IMR-90 (cell line): ENCODE measurements around the gene COL4A1. TPM values are rescaled to one million over a fixed set of nuclear protein-coding genes. Genes with fewer than 3 reads are reported as not detected.

Experiments
- ATAC-seq: fragments of 200-7000 bp; cut with Tn5 transposase; 2 replicates; pipeline ENCODE4 v1.9.1; 2020; ENCODE audit warnings: low read depth, mild to moderate bottlenecking, moderate library complexity
- BruUV-seq: library from RNA; stranded (reverse); fragments of 400-500 nt; replicated peaks from 2 replicates; lab custom pipeline; 2021; lab: Mats Ljungman, UMichigan
- CTCF ChIA-PET: fragments of 300-600 bp; formaldehyde crosslinking; extraction: SDS; loops from one replicate; lab custom pipeline; 2021; ENCODE audit warnings: antibody characterized with exemption; lab: Yijun Ruan, JAX
- POLR2A ChIA-PET: fragments of 300-600 bp; sonication (Branson Sonifier 250); formaldehyde crosslinking; loops from one replicate; lab custom pipeline; 2022; ENCODE audit warnings: antibody characterized with exemption; ENCODE audit not compliant: unreplicated experiment; lab: Charles Lee
- DNase-seq: peaks from one replicate; pipeline ENCODE4 v3.0.0; 2013
- H2AFZ ChIP-seq: replicated peaks from 2 replicates; pipeline ENCODE3; 2013; ENCODE audit warnings: low read length, mild to moderate bottlenecking; ENCODE audit not compliant: poor library complexity
- H2AK5ac ChIP-seq: 2 replicates; pipeline ENCODE4 v1.6.1; 2013; ENCODE audit warnings: low read depth, low read length, inconsistent platforms
- H2AK9ac ChIP-seq: replicated peaks from 2 replicates; pipeline ENCODE3; 2013; ENCODE audit warnings: mild to moderate bottlenecking, low read depth, low read length, moderate library complexity; ENCODE audit not compliant: poor library complexity
- H2BK120ac ChIP-seq: 2 replicates; pipeline ENCODE4 v1.6.1; 2013; ENCODE audit warnings: low read depth, low read length, inconsistent platforms
- H2BK15ac ChIP-seq: 3 replicates; pipeline ENCODE4 v1.6.1; 2013; ENCODE audit warnings: low read depth, low read length, inconsistent platforms
- H2BK20ac ChIP-seq: 2 replicates; pipeline ENCODE4 v1.6.1; 2013; ENCODE audit warnings: low read depth, mild to moderate bottlenecking, inconsistent platforms, low read length, moderate library complexity
- H2BK5ac ChIP-seq: 2 replicates; pipeline ENCODE4 v1.6.1; 2013; ENCODE audit warnings: mild to moderate bottlenecking, low read depth, low read length, inconsistent platforms; ENCODE audit not compliant: poor library complexity, severe bottlenecking
- H3K14ac ChIP-seq: replicated peaks from 2 replicates; pipeline ENCODE4 v1.6.1; 2013; ENCODE audit warnings: low read depth, low read length, inconsistent platforms
- H3K18ac ChIP-seq: 2 replicates; pipeline ENCODE4 v1.6.1; 2013; ENCODE audit warnings: low read depth, low read length, control low read depth
- H3K23ac ChIP-seq: 2 replicates; pipeline ENCODE4 v1.6.1; 2013; ENCODE audit warnings: low read depth, low read length, inconsistent platforms
- H3K27ac ChIP-seq: 2 replicates; pipeline ENCODE4 v1.5.1; 2013; ENCODE audit warnings: mild to moderate bottlenecking, control low read depth, low read length; ENCODE audit not compliant: insufficient read depth
- H3K27me3 ChIP-seq: 2 replicates; pipeline ENCODE4 v1.6.1; 2013; ENCODE audit warnings: low read length; ENCODE audit not compliant: control insufficient read depth, insufficient read depth
- H3K36me3 ChIP-seq: 2 replicates; pipeline ENCODE4 v1.6.1; 2013; ENCODE audit warnings: low read length, mixed read lengths; ENCODE audit not compliant: control insufficient read depth, insufficient read depth
- H3K4ac ChIP-seq: 2 replicates; pipeline ENCODE4 v1.6.1; 2013; ENCODE audit warnings: low read depth, low read length, inconsistent platforms
- H3K4me1 ChIP-seq: 2 replicates; pipeline ENCODE4 v1.6.1; 2013; ENCODE audit warnings: low read length, mixed read lengths; ENCODE audit not compliant: control insufficient read depth, insufficient read depth
- H3K4me2 ChIP-seq: 2 replicates; pipeline ENCODE4 v1.6.1; 2013; ENCODE audit warnings: low read depth, mild to moderate bottlenecking, control low read depth, low read length, moderate library complexity
- H3K4me3 ChIP-seq: 2 replicates; pipeline ENCODE4 v1.5.1; 2013; ENCODE audit warnings: low read depth, mild to moderate bottlenecking, control low read depth, low read length, moderate library complexity; ENCODE audit not compliant: insufficient read depth
- H3K56ac ChIP-seq: 2 replicates; pipeline ENCODE4 v1.6.1; 2013; ENCODE audit warnings: low read length, inconsistent platforms; ENCODE audit not compliant: insufficient read depth; ENCODE audit errors: extremely low read depth
- H3K79me1 ChIP-seq, 2 experiments: 2 replicates each; pipeline ENCODE4 v1.6.1; 2013; ENCODE audit warnings: low read length in 2 of 2, inconsistent platforms in 1 of 2, low read depth in 1 of 2
- H3K9ac ChIP-seq: 2 replicates; pipeline ENCODE4 v1.6.1; 2013; ENCODE audit warnings: low read depth, low read length, control low read depth
- H3K9me1 ChIP-seq: 2 replicates; pipeline ENCODE4 v1.6.1; 2013; ENCODE audit warnings: low read length, inconsistent platforms; ENCODE audit not compliant: insufficient read depth
- H3K9me3 ChIP-seq: 2 replicates; pipeline ENCODE4 v1.6.1; 2013; ENCODE audit warnings: low read length; ENCODE audit not compliant: control insufficient read depth, insufficient read depth
- H4K20me1 ChIP-seq: 2 replicates; pipeline ENCODE4 v1.6.1; 2013; ENCODE audit warnings: low read length, inconsistent platforms; ENCODE audit not compliant: insufficient read depth
- H4K5ac ChIP-seq: 2 replicates; pipeline ENCODE4 v1.6.1; 2013; ENCODE audit warnings: mild to moderate bottlenecking, low read depth, low read length, control low read depth
- H4K8ac ChIP-seq, 2 experiments: 2 replicates each; pipeline ENCODE4 v1.6.1; 2013; ENCODE audit warnings: low read depth in 2 of 2, low read length in 2 of 2, control low read depth in 1 of 2, inconsistent platforms in 1 of 2
- H4K91ac ChIP-seq: 2 replicates; pipeline ENCODE4 v1.6.1; 2013; ENCODE audit warnings: low read depth, low read length, inconsistent platforms; ENCODE audit not compliant: insufficient read depth
- CEBPB ChIP-seq: IDR thresholded peaks from 2 replicates; pipeline ENCODE4 v1.6.1; 2012; ENCODE audit warnings: low read depth, low read length, improper control_type of control experiment
- ELK1 ChIP-seq: fragments of 150-350 bp; IDR thresholded peaks from 2 replicates; pipeline ENCODE4 v1.6.1; 2016; ENCODE audit warnings: low read depth, mild to moderate bottlenecking, low read length, moderate library complexity, borderline replicate concordance
- FOS ChIP-seq: fragments of 150-350 bp; IDR thresholded peaks from 2 replicates; pipeline ENCODE4 v1.6.1; 2016; ENCODE audit warnings: low read depth, low read length
- NFE2L2 ChIP-seq: fragments of 150-350 bp; IDR thresholded peaks from 2 replicates; pipeline ENCODE4 v1.6.1; 2016; ENCODE audit warnings: low read depth, mild to moderate bottlenecking, low read length
- POLR2A ChIP-seq: IDR thresholded peaks from 2 replicates; pipeline ENCODE4 v1.6.1; 2012; ENCODE audit warnings: mild to moderate bottlenecking, low read depth, low read length
- SMC3 ChIP-seq: fragments of 150-350 bp; IDR thresholded peaks from 2 replicates; pipeline ENCODE4 v1.6.1; 2016; ENCODE audit warnings: low read depth, mild to moderate bottlenecking, antibody characterized with exemption, low read length, moderate library complexity
- WGBS, 2 experiments: methylation state at CpG; one replicate each; pipeline versions ENCODE4 v1.1.5 to v1.1.7; 2013; ENCODE audit warnings: missing lambda C conversion rate in 2 of 2; ENCODE audit not compliant: insufficient read length in 1 of 2; ENCODE audit errors: extremely low coverage in 2 of 2; 5-methylcytosine and 5-hydroxymethylcytosine counted together
- dilution Hi-C: fragments of 300-500 bp; cut with HindIII; formaldehyde crosslinking; loops from one replicate; pipeline ENCODE4 v1.14.3; 2018; ENCODE audit warnings: low sequenced_read_pairs; ENCODE audit not compliant: unreplicated experiment
- in situ Hi-C: fragments of 300-500 bp; cut with MboI; formaldehyde crosslinking; loops from 3 replicates; pipeline ENCODE4 v1.14.3; 2019; ENCODE audit warnings: low sequenced_read_pairs, inconsistent platforms, mixed read lengths
- intact Hi-C: fragments of 100-400 bp; cut with micrococcal nuclease; formaldehyde crosslinking; loops from 2 replicates; pipeline ENCODE4 v1.10.0; 2022
- polyA plus RNA-seq, 3 experiments: library from polyadenylated mRNA; depleted of rRNA; stranded (reverse); fragments of >200 nt; gene quantifications; 2 replicates each; pipeline ENCODE4 v1.2.3, GENCODE V29; 2012; ENCODE audit warnings: low replicate concordance in 1 of 3
- total RNA-seq: library from RNA; depleted of rRNA; stranded (reverse); fragments of >200 nt; gene quantifications from 2 replicates; pipeline ENCODE4 v1.2.3, GENCODE V29; 2012

The COL4A1 gene
- total and polyA plus RNA-seq, 2 of the 4 experiments (the other 2 are of a cell fraction) = 230 to 337 TPM

GRCh38 chr13:110201114-110201513, 105.8 kb downstream of the COL4A1 start:
- BruUV-seq = no TSS peak
- CTCF ChIA-PET = no interaction called here
- Histone ChIP-seq H3K4me3 (no peak overlapping the region), H3K4ac (no peak overlapping the region), H3K4me1 (peaks cover 11% of the 10 kb centered on the region), H3K9me1 (peaks cover 19% of the 10 kb centered on the region), H2BK15ac (no peak overlapping the region), H4K91ac (no peak overlapping the region), H3K23ac (no peak overlapping the region), H2BK120ac (no peak overlapping the region), H2BK5ac (peak overlapping the region; percentile 35), H3K27me3 (no peaks in the 10 kb centered on the region), H4K8ac (no peak overlapping the region), H3K14ac (no peak overlapping the region), H3K36me3 (peaks cover 59% of the 10 kb centered on the region), H3K79me1 (peaks cover 13 to 34% of the 10 kb centered on the region in 2 experiments; a peak in 3 of 4 replicates), H2AFZ (no peak overlapping the region), H3K9me3 (no peaks in the 10 kb centered on the region), H3K4me2 (no peak overlapping the region), H2AK9ac (no peak overlapping the region), H4K5ac (no peak overlapping the region), H3K27ac (no peak overlapping the region), H2BK20ac (no peak overlapping the region), H3K9ac (no peak overlapping the region), H3K18ac (no peak overlapping the region), H4K20me1 (peaks cover 6% of the 10 kb centered on the region; the same call in 1 of the 2 replicates), H3K56ac (no peak overlapping the region), H2AK5ac (no peak overlapping the region)
- intact Hi-C loops (no loop called here), dilution Hi-C loops (no loop called here), in situ Hi-C loops (no loop called here)
- DNase-seq (no peak), ATAC-seq (no peak)
- TF ChIP-seq FOS = no peak
- TF ChIP-seq POLR2A = no peak
- no peak for TF ChIP-seq ELK1
- no peak for TF ChIP-seq NFE2L2
- TF ChIP-seq SMC3 = no peak
- no peak for TF ChIP-seq CEBPB
- POLR2A ChIA-PET = no interaction called here
- WGBS, 2 experiments = 80% methylated on average over 1 of the region's 4 CpGs; no CpG with 5 or more reads in 1 of the 2 experiments
